HG03354 (cell line): ENCODE results near the gene HSPA1B.
"Not testable (repeated sequence)": the region's sequence is repeated elsewhere in the genome, so short reads cannot be mapped to it uniquely, and the experiment has no call there.

Experiments
- ATAC-seq: cut with Tn5 transposase; IDR thresholded peaks from one replicate; pipeline ENCODE4 v1.9.1; 2021; ENCODE audit warnings: mild to moderate bottlenecking; ENCODE audit not compliant: unreplicated experiment, poor library complexity, severe bottlenecking

The HSPA1B gene

GRCh38 chr6:31851485-31851832, 23.9 kb downstream of the HSPA1B start:
- no peak for ATAC-seq

GRCh38 chr6:31851980-31852718, 24.6 kb downstream of the HSPA1B start:
- not testable (repeated sequence) for ATAC-seq

GRCh38 chr6:31857774-31858173, 30.2 kb downstream of the HSPA1B start:
- ATAC-seq: not testable (repeated sequence)

- ATAC-seq: no peak
Measured at GRCh38 chr6:31858707-31859106, 31.2 kb downstream of the HSPA1B start.

- no peak for ATAC-seq
Measured at GRCh38 chr6:31859923-31860322, 32.4 kb downstream of the HSPA1B start.

GRCh38 chr6:31860349-31860748, 32.8 kb downstream of the HSPA1B start:
- no peak for ATAC-seq

GRCh38 chr6:31861150-31861549, 33.6 kb downstream of the HSPA1B start:
- no peak for ATAC-seq

- ATAC-seq: no peak
Measured at GRCh38 chr6:31861919-31862343, 34.4 kb downstream of the HSPA1B start.

GRCh38 chr6:31862344-31863235, 35.1 kb downstream of the HSPA1B start, which contains the start of gene NEU1:
NEU1 (minus strand) TSS chr6:31862821; CDS start chr6:31862776, 45 bp downstream.
- ATAC-seq: peak; percentile 90

GRCh38 chr6:31864123-31864562, 36.6 kb downstream of the HSPA1B start:
- ATAC-seq: not testable (repeated sequence)

- ATAC-seq: no peak
Measured at GRCh38 chr6:31864818-31865204, 37.3 kb downstream of the HSPA1B start.

GRCh38 chr6:31865205-31866118, 37.9 kb downstream of the HSPA1B start:
- ATAC-seq: no peak

GRCh38 chr6:31868658-31868971, 41.1 kb downstream of the HSPA1B start:
- not testable (repeated sequence) for ATAC-seq

GRCh38 chr6:31869343-31869742, 41.8 kb downstream of the HSPA1B start:
- ATAC-seq: no peak

GRCh38 chr6:31870385-31870921, 42.9 kb downstream of the HSPA1B start:
- ATAC-seq: no peak

GRCh38 chr6:31871046-31871659, 43.6 kb downstream of the HSPA1B start:
- no peak for ATAC-seq

- ATAC-seq: no peak
Measured at GRCh38 chr6:31874084-31874670, 46.6 kb downstream of the HSPA1B start.

GRCh38 chr6:31874836-31875572, 47.5 kb downstream of the HSPA1B start:
- ATAC-seq: no peak
